HL-60 (cell line): ENCODE data around the gene LMNTD1.

Experiments
- DNase-seq, 2 experiments: peaks; one replicate each; pipeline ENCODE4 v3.0.0-alpha.2; 2010 to 2020; ENCODE audit warnings: low read depth in 1 of 2, low spot score in 1 of 2
- H3K27ac ChIP-seq: fragments of 250-450 bp; sonication (Bioruptor Pico); replicated peaks from 2 replicates; pipeline ENCODE4 v1.5.1; 2020; ENCODE audit warnings: mild to moderate bottlenecking, moderate library complexity
- H3K27me3 ChIP-seq: fragments of 250-450 bp; sonication (Bioruptor Pico); 2 replicates; pipeline ENCODE4 v1.5.1; 2021; ENCODE audit warnings: mild to moderate bottlenecking, moderate library complexity; ENCODE audit not compliant: insufficient read depth, poor library complexity, severe bottlenecking
- H3K4me3 ChIP-seq: replicated peaks from 2 replicates; pipeline ENCODE4 v1.5.1; 2011; ENCODE audit warnings: mild to moderate bottlenecking, control low read depth, low read length; ENCODE audit not compliant: insufficient read depth
- CTCF ChIP-seq: IDR thresholded peaks from one replicate; pipeline ENCODE4 v1.5.1; 2011; ENCODE audit warnings: low read length, control low read depth, inconsistent platforms; ENCODE audit not compliant: insufficient read depth
- GABPA ChIP-seq: IDR thresholded peaks from 2 replicates; pipeline ENCODE4 v1.6.1; 2012; ENCODE audit warnings: low read depth
- POLR2AphosphoS5 ChIP-seq: IDR thresholded peaks from 2 replicates; pipeline ENCODE4 v1.6.1; 2012; ENCODE audit warnings: low read depth
- SPI1 ChIP-seq: IDR thresholded peaks from 2 replicates; pipeline ENCODE4 v1.6.1; 2012; ENCODE audit warnings: low read depth, mild to moderate bottlenecking, borderline replicate concordance
- TF ChIP-seq, protein P1 (sequence below): IDR thresholded peaks from 2 replicates; pipeline ENCODE4 v1.6.1; 2012; ENCODE audit warnings: low read depth; ENCODE audit not compliant: insufficient replicate concordance

LMNTD1 gene

GRCh38 chr12:25503666-25504065 lies 49.4 kb downstream of the LMNTD1 start:
- H3K27me3 ChIP-seq, result no peaks in the 10 kb centered on the region
- no peak overlapping the region for H3K4me3 ChIP-seq
- DNase-seq, result no peak
- TF ChIP-seq POLR2AphosphoS5 (no peak), GABPA (no peak)
- TF ChIP-seq, protein P1, sequence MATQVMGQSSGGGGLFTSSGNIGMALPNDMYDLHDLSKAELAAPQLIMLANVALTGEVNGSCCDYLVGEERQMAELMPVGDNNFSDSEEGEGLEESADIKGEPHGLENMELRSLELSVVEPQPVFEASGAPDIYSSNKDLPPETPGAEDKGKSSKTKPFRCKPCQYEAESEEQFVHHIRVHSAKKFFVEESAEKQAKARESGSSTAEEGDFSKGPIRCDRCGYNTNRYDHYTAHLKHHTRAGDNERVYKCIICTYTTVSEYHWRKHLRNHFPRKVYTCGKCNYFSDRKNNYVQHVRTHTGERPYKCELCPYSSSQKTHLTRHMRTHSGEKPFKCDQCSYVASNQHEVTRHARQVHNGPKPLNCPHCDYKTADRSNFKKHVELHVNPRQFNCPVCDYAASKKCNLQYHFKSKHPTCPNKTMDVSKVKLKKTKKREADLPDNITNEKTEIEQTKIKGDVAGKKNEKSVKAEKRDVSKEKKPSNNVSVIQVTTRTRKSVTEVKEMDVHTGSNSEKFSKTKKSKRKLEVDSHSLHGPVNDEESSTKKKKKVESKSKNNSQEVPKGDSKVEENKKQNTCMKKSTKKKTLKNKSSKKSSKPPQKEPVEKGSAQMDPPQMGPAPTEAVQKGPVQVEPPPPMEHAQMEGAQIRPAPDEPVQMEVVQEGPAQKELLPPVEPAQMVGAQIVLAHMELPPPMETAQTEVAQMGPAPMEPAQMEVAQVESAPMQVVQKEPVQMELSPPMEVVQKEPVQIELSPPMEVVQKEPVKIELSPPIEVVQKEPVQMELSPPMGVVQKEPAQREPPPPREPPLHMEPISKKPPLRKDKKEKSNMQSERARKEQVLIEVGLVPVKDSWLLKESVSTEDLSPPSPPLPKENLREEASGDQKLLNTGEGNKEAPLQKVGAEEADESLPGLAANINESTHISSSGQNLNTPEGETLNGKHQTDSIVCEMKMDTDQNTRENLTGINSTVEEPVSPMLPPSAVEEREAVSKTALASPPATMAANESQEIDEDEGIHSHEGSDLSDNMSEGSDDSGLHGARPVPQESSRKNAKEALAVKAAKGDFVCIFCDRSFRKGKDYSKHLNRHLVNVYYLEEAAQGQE, result no peak
- no peak overlapping the region for H3K27ac ChIP-seq

- H3K4me3 ChIP-seq, result no peak overlapping the region
- H3K27me3 ChIP-seq, result no peaks in the 10 kb centered on the region
- no peak overlapping the region for H3K27ac ChIP-seq
- TF ChIP-seq, protein P1, result no peak
- TF ChIP-seq CTCF (no peak), POLR2AphosphoS5 (no peak), GABPA (no peak), SPI1 (no peak)
- DNase-seq, result no peak
These were observed 50.5 kb downstream of the LMNTD1 start for GRCh38 chr12:25502596-25502995.

GRCh38 chr12:25502118-25502517 lies 51.0 kb downstream of the LMNTD1 start:
- Histone ChIP-seq H3K27me3 (no peaks in the 10 kb centered on the region), H3K27ac (no peak overlapping the region), H3K4me3 (no peak overlapping the region)
- DNase-seq, result no peak
- no peak for TF ChIP-seq POLR2AphosphoS5
- TF ChIP-seq CTCF, result no peak
- TF ChIP-seq SPI1, result no peak
- no peak for TF ChIP-seq GABPA
- TF ChIP-seq, protein P1, result no peak
